C1 segment of cervical spinal cord (tissue), 14 donors: ENCODE results near the gene IER2.

Source experiments
- DNase-seq, 14 donors: peaks; one replicate each; lab custom pipeline; 2025; lab: John Stamatoyannopoulos, UW

Gene IER2, protein sequence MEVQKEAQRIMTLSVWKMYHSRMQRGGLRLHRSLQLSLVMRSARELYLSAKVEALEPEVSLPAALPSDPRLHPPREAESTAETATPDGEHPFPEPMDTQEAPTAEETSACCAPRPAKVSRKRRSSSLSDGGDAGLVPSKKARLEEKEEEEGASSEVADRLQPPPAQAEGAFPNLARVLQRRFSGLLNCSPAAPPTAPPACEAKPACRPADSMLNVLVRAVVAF

GRCh38 chr19:13150187-13150930, at the start of gene IER2, which contains the start of gene STX10:
Gene IER2 (plus strand): TSS chr19:13150411. CDS start chr19:13153187, 2,776 bp downstream.
Gene STX10 (minus strand): TSS chr19:13150375. CDS start chr19:13150173, 202 bp downstream.
- peak; percentile 80 to 95 (median 94) for DNase-seq

GRCh38 chr19:13100841-13101589, 49.2 kb upstream of the IER2 start:
- no peak for DNase-seq

GRCh38 chr19:13101590-13102415, 48.4 kb upstream of the IER2 start:
- no peak for DNase-seq

- DNase-seq, result no peak
Observed at GRCh38 chr19:13102416-13102665, 47.9 kb upstream of the IER2 start.

GRCh38 chr19:13102666-13103580, 47.3 kb upstream of the IER2 start, which contains the start of gene LYL1:
Gene LYL1 (minus strand): TSS chr19:13102858. CDS start chr19:13101171, 1,687 bp downstream.
- peak in 5 of 14 donors; percentile 33 to 73 (median 67) for DNase-seq

- no peak for DNase-seq
Observed at GRCh38 chr19:13103581-13104359, 46.4 kb upstream of the IER2 start.

- DNase-seq, result peak in 9 of 14 donors; percentile 17 to 77 (median 52)
Observed at GRCh38 chr19:13104360-13104847, 45.8 kb upstream of the IER2 start.

GRCh38 chr19:13104848-13105711, 45.1 kb upstream of the IER2 start:
- DNase-seq, result no peak

DNA sequence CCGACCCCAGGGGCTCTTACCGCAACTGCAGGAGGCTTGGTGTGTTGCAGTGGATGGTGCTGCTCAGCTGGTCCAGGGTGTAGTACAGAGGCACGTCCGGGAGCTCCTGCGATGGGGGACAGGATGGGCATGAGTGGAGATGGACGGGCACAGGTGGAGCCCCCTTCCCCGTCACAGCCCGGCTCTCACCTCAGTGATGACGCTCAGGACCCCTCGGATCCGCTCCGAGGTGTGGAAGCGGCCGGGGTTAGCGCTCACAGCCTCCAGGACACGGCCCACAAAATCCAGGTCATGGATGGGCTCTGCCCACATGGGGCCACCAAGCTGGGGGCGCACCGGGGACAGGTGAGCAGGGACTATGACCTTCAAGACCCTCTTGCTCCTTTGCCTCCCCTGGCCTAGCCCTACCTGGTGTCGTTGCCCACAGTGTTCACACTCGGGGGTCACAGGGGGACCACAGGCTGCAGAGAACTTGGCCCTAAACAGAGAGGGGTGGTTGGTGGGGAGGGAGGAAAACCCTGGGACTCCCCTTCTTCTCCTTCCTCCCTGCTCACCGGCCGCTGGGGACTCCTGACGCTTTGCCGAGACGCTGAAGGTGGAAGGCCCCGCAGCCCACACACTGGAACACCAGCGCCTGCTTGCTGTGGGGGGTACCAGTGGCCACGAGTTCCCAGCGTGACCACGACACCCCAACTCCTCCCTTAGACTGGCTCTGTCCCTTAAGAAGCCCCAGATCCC, 40.7 kb upstream of the IER2 start:
- no peak for DNase-seq

- no peak for DNase-seq
Observed at GRCh38 chr19:13110099-13110610, 40.1 kb upstream of the IER2 start.

DNA sequence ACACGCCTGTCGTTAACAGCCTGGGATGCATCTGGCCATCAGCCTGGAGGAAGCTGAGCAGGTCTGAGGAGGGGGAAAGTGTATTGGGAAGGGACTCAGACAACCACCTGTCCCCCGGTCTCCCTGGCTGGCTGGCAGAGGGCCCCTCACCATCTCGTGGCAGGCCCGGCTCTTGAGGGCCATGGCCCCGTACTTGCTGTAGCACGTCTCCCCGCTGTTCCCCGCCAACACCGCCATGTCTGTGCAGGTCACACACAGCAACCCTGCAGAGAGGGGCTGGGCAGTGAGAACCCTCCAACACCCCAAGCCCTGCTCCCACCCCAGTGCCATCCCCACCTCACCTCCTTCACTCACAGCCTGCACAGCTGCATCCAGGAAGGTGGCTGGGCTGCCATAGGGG, 37.7 kb upstream of the IER2 start:
- no peak for DNase-seq

DNA sequence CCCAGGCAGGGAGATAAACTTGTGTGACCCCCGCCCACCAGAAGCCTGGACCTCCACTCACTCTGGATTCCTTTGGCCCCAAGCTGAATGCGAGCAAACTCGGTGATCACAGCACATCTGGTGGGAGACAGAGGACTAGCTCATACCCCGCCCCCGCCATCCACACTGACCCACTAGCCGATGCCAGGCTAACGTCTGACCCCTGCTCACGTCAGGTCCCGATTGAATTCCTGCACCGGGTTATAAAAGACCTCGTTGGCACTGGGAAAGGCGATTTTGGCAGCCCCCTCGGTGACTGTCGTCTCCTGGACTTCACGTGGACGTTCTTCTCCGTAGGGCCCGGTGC, 34.3 kb upstream of the IER2 start:
- no peak for DNase-seq

DNA sequence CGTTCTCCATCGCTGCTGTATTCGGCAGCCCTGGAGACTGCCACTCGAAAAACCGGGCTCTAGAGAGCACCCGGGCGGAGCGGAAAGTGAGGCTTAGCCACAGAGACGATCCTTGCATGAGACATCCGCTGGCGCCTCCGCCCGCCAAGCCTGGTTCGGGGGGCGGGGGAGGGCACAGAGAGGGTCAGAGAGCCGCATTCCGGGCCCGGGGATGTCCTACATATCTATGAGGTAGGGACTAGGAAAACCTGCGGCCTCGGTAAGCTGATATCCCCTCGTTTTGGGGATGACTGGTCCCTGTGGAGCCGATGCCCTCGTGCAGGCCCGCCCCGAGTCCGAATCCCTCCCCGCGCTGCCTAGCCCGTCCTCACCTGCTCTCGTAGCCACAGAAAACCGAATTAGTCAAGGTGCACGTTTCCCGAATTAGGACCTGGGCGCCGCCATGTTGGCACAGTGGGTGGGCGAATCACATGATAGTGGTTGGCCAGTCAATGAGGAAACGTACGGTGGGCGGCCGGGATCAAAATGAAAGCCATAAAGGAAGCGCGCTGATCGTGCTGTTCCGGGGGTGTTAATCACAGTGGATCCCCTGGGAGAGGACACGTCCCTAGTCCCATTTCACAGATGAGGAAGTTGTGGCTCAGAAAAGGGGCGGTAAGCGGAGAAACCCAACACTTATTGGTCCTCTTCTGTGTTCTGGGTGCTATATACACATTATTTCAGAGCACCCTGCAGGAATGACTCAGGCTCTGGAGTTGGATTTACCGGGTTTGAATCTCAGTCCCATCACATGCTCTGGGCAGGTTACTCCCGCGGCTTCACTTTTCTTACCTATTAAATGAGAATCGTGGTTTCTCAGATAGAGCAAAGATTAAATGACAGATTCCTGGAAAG, 33.7 kb upstream of the IER2 start, which contains the start of gene TRMT1:
Gene TRMT1, minus strand, starts transcription at position 459 of the 894 bp plus-strand sequence. Its CDS starts 341 bp downstream, at position 118.
- peak; percentile 35 to 89 (median 84) for DNase-seq

DNA sequence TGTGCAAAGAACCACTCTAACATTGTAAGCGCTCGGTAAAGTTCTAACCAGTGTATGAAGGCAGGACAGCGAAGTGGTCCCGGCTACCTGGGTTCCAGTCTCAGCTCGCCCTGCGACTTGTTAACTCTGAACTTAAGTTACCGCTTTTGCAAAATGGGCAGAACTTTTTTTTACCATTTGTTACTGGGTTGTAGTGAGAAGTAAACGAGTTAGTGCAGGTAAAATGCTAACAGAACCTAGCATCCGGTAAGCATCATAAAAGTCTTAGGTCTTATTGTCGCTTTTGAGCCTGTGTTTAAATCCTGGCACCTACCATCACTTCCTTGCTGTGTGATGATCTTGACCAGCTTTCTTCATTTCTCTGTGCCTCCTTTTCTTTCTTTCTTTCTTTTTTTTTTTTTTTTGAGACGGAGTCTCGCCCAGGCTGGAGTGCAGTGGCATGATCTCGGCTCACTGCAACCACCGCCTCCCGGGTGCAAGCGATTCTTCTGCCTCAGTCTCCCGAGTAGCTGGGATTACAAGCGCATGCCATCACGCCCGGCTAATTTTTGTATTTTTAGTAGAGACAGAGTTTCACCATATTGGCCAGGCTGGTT, 32.9 kb upstream of the IER2 start:
- DNase-seq, result no peak

DNA sequence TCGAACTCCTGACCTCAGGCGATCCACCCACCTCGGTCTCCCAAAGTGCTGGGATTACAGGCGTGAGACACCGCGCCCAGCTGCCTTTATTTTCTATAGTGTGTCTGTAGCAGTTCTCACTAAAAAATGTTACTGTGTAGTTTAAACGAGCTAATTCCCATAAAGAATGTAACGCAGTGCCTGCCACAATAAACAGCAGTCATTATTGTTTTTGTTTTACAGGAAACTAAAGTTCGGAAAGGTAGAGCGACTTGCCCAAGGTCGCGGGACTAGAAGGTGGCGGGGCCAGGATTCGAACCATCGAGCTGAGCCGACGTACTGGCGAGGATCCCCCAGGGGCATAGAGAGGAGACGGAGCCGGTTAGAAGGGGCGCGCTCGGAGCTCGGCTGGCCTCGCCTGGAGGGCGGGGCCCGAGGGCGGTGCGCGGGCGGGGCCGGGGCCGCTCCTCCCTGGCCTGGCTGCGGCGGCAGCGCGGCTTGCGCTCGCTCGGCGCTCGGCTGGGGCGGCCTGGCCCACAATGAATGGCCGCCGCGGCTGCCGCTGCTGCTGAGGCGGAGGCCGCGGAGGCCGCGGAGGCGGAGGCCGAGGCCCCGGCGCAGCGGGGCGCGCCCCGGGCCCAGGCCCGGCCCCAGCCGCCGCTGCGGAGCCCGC, 32.3 kb upstream of the IER2 start, which contains the start of gene NACC1:
Gene NACC1, plus strand, starts transcription at position 493 of the 652 bp plus-strand sequence. CDS start 16,944 bp downstream, outside the sequence.
- DNase-seq, result peak; percentile 42 to 91 (median 79)
